AML-193 (cell line): ENCODE measurements around the gene CD79B.

Experiments used
- DNase-seq, 2 experiments: peaks; one replicate each; lab custom pipeline; 2025; lab: John Stamatoyannopoulos, UW

Gene CD79B

GRCh38 chr17:63931981-63932561, at the start of gene CD79B:
Gene CD79B, minus strand, starts transcription at chr17:63932331. Its CDS starts 70 bp downstream, at chr17:63932261.
- no peak for DNase-seq

- no peak for DNase-seq
These were observed 46.4 kb upstream of the CD79B start for GRCh38 chr17:63978272-63979200.

- no peak for DNase-seq
These were observed 44.6 kb upstream of the CD79B start for GRCh38 chr17:63976702-63977101.

GRCh38 chr17:63975541-63976092, 43.5 kb upstream of the CD79B start:
- no peak for DNase-seq

GRCh38 chr17:63974594-63975192, 42.6 kb upstream of the CD79B start:
- DNase-seq = no peak

- DNase-seq = no peak
These were observed 41.9 kb upstream of the CD79B start for GRCh38 chr17:63973930-63974593.

- DNase-seq = no peak
These were observed 41.1 kb upstream of the CD79B start for GRCh38 chr17:63973247-63973646.

- DNase-seq = no peak
These were observed 40.7 kb upstream of the CD79B start, which contains the start of gene SCN4A for GRCh38 chr17:63972796-63973195. Gene SCN4A, minus strand, starts transcription at chr17:63972918. Its CDS starts 77 bp downstream, at chr17:63972841.

GRCh38 chr17:63969278-63969677, 37.1 kb upstream of the CD79B start:
- DNase-seq = no peak

GRCh38 chr17:63967953-63968352, 35.8 kb upstream of the CD79B start:
- DNase-seq = no peak

- no peak for DNase-seq
These were observed 34.6 kb upstream of the CD79B start for GRCh38 chr17:63966646-63967264.

- no peak for DNase-seq
These were observed 31.0 kb upstream of the CD79B start for GRCh38 chr17:63963123-63963522.

GRCh38 chr17:63962298-63962744, 30.2 kb upstream of the CD79B start:
- no peak for DNase-seq

- DNase-seq = no peak
These were observed 29.5 kb upstream of the CD79B start for GRCh38 chr17:63961355-63962212.

- no peak for DNase-seq
These were observed 28.3 kb upstream of the CD79B start for GRCh38 chr17:63960430-63960829.

- no peak for DNase-seq
These were observed 27.9 kb upstream of the CD79B start for GRCh38 chr17:63960006-63960405.

- DNase-seq = no peak
These were observed 24.3 kb upstream of the CD79B start for GRCh38 chr17:63956296-63956920.

GRCh38 chr17:63955791-63956190, 23.7 kb upstream of the CD79B start:
- DNase-seq = no peak

GRCh38 chr17:63955232-63955631, 23.1 kb upstream of the CD79B start:
- DNase-seq = no peak
